HG03139 (cell line): ENCODE results near the gene HS6ST3.

ENCODE experiments used
- ATAC-seq: cut with Tn5 transposase; IDR thresholded peaks from one replicate; pipeline ENCODE4 v1.9.1; 2021; ENCODE audit not compliant: unreplicated experiment

The HS6ST3 gene

GRCh38 chr13:96696389-96696900, 606.5 kb downstream of the HS6ST3 start:
- no peak for ATAC-seq

GRCh38 chr13:96700657-96701056, 610.8 kb downstream of the HS6ST3 start:
- no peak for ATAC-seq

GRCh38 chr13:96707146-96707545, 617.2 kb downstream of the HS6ST3 start:
- ATAC-seq = no peak

GRCh38 chr13:96710166-96710862, 620.4 kb downstream of the HS6ST3 start:
- no peak for ATAC-seq

GRCh38 chr13:96720446-96720845, 630.5 kb downstream of the HS6ST3 start:
- no peak for ATAC-seq

GRCh38 chr13:96726651-96727050, 636.7 kb downstream of the HS6ST3 start:
- no peak for ATAC-seq

GRCh38 chr13:96728463-96728862, 638.6 kb downstream of the HS6ST3 start:
- ATAC-seq = no peak

GRCh38 chr13:96730676-96731075, 640.8 kb downstream of the HS6ST3 start:
- no peak for ATAC-seq

GRCh38 chr13:96734499-96734898, 644.6 kb downstream of the HS6ST3 start:
- ATAC-seq = no peak

- no peak for ATAC-seq
Observed at GRCh38 chr13:96741779-96742178, 651.9 kb downstream of the HS6ST3 start.

GRCh38 chr13:96743296-96744089, 653.6 kb downstream of the HS6ST3 start:
- no peak for ATAC-seq

- ATAC-seq = no peak
Observed at GRCh38 chr13:96744367-96745331, 654.7 kb downstream of the HS6ST3 start.

GRCh38 chr13:96746886-96747285, 657.0 kb downstream of the HS6ST3 start:
- ATAC-seq = no peak

GRCh38 chr13:96749825-96750224, 659.9 kb downstream of the HS6ST3 start:
- no peak for ATAC-seq

- ATAC-seq = no peak
Observed at GRCh38 chr13:96751089-96751488, 661.2 kb downstream of the HS6ST3 start.

GRCh38 chr13:96762876-96763275, 673.0 kb downstream of the HS6ST3 start:
- ATAC-seq = no peak

- ATAC-seq = no peak
Observed at GRCh38 chr13:96766306-96766705, 676.4 kb downstream of the HS6ST3 start.

- no peak for ATAC-seq
Observed at GRCh38 chr13:96768524-96768923, 678.6 kb downstream of the HS6ST3 start.

GRCh38 chr13:96769874-96770273, 680.0 kb downstream of the HS6ST3 start:
- no peak for ATAC-seq

GRCh38 chr13:96771486-96772367, 681.8 kb downstream of the HS6ST3 start:
- peak; percentile 71 for ATAC-seq
